ENCODE results near the gene TMEM144. TPM values are rescaled to one million over a fixed set of nuclear protein-coding genes. Genes with fewer than 3 reads are reported as not detected.

TMEM144 gene
- total and polyA plus RNA-seq, 5 donors = 6.9 to 18.3 (median 13.1) TPM

DNA sequence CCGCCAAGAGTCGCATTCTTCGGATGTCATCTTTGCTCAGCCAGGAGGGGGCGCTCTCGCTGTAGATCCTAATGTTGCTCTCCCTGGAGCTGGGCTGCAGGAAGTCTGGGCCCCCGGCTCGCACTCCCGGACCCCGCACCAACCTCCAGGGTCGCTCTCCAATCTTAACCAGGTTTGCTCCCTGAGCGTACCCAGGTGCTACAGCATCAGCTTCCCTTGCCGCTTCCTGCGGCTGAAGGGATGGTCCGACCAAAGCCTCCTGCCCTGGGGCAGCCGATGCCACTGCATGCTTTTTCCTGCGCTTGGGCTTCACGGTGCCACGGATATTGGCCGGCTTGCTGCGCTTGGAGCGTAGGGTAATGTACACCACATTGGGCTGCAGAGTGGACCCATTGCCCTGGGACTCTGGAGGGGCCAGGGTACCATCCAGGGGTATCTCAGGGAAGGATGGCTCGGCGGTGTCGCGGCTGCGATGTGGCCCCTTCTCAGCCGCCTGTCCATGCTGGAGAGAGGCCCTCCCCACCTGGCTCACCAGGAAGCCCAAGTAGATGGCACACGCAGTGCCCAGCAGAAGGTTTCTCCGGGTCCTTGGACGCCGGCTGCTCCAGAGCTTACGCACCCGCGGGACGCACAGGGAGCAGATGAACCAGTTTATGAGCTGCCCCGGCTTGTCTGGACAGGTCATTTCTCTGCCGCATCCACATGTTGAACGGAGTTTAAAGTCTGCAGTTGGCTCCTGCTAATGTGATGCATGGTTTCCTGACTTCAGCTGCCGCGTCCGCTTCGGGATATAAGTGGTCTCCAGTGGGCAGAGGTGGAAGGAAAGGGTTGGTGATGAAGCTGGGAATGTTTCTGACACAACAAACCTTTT is 39.4 kb upstream of the TMEM144 start:
- Histone ChIP-seq H3K27ac (ENCODE audit: low read length) (peak overlapping the region; percentile 80), H3K27me3 (ENCODE audit: control insufficient read depth, insufficient read depth) (no peaks in the 10 kb centered on the region), H3K9me3 (ENCODE audit: control insufficient read depth, low read length) (no peaks in the 10 kb centered on the region), H3K4me1 (ENCODE audit: control insufficient read depth, insufficient read depth, low read length) (peaks cover 3% of the 10 kb centered on the region), H3K4me3 (ENCODE audit: low read length) (peak overlapping the region; percentile 50)
- intact Hi-C loops (cut with DNase I) = loop anchor here (2.0 to 10.0 kb wide), 3 partner anchors 176 to 179 kb away; no protein-coding TSS in a partner anchor
- ATAC-seq (peak; percentile 54 to 62), DNase-seq (peak; percentile 75 to 91 (median 89))
- 24% methylated on average over 42 of the region's 42 CpGs for WGBS

DNA sequence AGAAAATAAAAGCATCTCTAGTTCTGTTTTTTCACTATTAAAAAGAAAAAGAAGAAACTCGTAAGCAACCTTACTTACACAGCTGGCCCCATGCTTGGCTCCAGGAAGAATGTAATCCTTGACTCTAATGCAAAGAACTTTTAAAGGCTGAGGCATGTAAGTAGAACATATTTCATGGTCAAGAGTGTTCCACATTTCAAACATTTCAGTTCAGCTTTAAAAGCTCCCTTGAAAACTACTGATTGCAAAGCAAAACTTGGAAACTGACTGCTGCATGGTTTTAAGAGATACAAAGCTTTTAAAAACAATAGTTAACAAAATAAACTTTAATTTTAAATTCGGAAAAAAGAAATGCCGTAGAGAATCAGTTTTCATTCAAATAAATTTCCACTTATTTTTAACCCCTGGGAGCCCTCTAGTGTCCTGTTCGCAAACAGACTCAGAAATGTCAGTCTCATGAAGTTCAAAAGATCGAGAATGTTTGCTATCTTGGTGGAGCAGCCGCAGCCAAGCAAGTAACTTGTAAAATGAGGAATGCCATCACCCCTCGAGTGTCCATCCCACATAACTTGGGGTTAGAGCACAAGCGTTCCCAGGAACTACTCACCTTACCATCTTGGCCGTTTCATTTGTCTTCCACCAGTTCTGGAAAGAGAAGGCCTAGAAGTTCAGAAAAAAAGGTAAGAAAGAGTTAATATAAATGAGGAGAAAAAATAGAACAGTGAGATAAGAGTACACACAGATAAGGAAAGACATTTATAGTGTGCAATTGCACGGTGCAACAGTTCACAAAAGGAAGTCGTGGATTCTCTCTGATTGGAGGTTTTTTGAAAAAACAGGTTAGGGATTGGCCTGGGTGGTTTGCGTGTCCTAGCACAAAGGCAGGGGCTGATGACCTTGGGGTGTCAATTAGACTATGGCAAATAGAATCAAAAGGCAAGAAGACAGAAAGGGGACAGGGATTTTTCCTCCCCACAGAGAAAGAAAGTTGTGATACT is 37.7 kb upstream of the TMEM144 start, which contains the start of gene GASK1B:
TSS of gene GASK1B (minus strand) at position 765 of the 998 bp plus-strand sequence. CDS start 1,650 bp downstream, outside the sequence.
- peak within 1 kb of the TSS; percentile 50 for H3K4me3 ChIP-seq (ENCODE audit: low read length)
- peak in 2 of 3 donors; percentile 24 to 63 for DNase-seq

DNA sequence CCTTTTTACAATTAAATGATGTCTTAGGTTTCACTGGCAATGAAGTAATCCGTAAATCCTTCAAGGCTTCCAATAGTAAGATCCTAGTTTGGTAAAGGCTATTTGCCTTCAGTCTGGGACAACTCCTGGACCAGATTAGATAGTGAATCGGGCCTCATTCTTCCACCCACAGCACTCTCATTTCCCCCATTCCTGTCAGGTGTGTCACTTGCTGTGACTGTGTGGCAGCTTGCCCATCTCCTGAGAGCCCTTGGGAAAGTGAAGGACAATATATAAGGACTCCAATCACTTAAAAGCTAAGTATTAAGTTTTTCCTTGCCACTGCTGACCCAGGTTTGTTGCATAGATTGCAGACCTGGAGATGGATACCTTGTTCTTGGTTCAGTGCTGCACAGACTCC is 34.2 kb upstream of the TMEM144 start:
- 46% methylated on average over 2 of the region's 2 CpGs for WGBS
- no peak for ATAC-seq
- H3K27me3 ChIP-seq (ENCODE audit: control insufficient read depth, insufficient read depth) = no peaks in the 10 kb centered on the region
- intact Hi-C loops (cut with DNase I) = loop anchor here in 1 of 4 donors (10.0 kb wide), 1 partner anchor 181 kb away; no protein-coding TSS in a partner anchor
- H3K9me3 ChIP-seq (ENCODE audit: control insufficient read depth, low read length) = no peaks in the 10 kb centered on the region
- no peak for DNase-seq
- no peaks in the 10 kb centered on the region for H3K4me1 ChIP-seq (ENCODE audit: control insufficient read depth, insufficient read depth, low read length)
- no peak overlapping the region for H3K4me3 ChIP-seq (ENCODE audit: low read length)
- no peak overlapping the region for H3K27ac ChIP-seq (ENCODE audit: low read length)

More for the DNA sequence above, 37.7 kb upstream of the TMEM144 start, which contains the start of gene GASK1B:
- Histone ChIP-seq H3K27ac (ENCODE audit: low read length) (peak within 1 kb of the TSS; percentile 98), H3K27me3 (ENCODE audit: control insufficient read depth, insufficient read depth) (no peaks in the 10 kb centered on the region), H3K9me3 (ENCODE audit: control insufficient read depth, low read length) (no peaks in the 10 kb centered on the region), H3K4me1 (ENCODE audit: control insufficient read depth, insufficient read depth, low read length) (peaks cover 3% of the 10 kb centered on the region)
- peak; percentile 74 to 77 for ATAC-seq
- intact Hi-C loops (cut with DNase I) = loop anchor here in 3 of 4 donors (5.0 to 10.0 kb wide), 2 partner anchors 178 to 180 kb away; no protein-coding TSS in a partner anchor
- WGBS = 2% methylated on average over 12 of the region's 12 CpGs

DNA sequence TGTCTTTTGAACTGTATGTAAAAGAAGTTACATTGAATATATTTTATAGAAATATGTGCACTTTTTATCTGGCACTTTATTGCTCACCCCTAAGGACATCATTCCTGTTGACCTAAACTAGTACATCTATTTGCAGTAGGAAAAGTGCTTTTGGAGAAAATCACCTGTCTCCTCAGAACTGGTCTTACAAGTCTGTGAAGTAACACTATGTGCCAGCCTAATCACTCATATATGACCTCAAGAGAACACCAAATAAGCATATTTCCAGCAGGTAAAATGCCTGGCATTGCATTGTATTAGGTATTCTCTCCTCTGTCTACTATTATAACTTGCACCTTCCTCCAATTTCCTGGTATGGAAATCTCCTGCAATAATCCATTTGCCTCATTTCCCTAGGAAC is 33.5 kb upstream of the TMEM144 start:
- H3K9me3 ChIP-seq (ENCODE audit: control insufficient read depth, low read length) = no peaks in the 10 kb centered on the region
- H3K4me3 ChIP-seq (ENCODE audit: low read length) = no peak overlapping the region
- H3K27ac ChIP-seq (ENCODE audit: low read length) = no peak overlapping the region
- ATAC-seq = no peak
- intact Hi-C loops (cut with DNase I) = loop anchor here in 1 of 4 donors (10.0 kb wide), 1 partner anchor 182 kb away; no protein-coding TSS in a partner anchor
- H3K27me3 ChIP-seq (ENCODE audit: control insufficient read depth, insufficient read depth) = no peaks in the 10 kb centered on the region
- H3K4me1 ChIP-seq (ENCODE audit: control insufficient read depth, insufficient read depth, low read length) = no peaks in the 10 kb centered on the region
- no peak for DNase-seq

GRCh38 chr4:158179465-158179864 is 30.8 kb upstream of the TMEM144 start:
- Histone ChIP-seq H3K27me3 (ENCODE audit: control insufficient read depth, insufficient read depth) (no peaks in the 10 kb centered on the region), H3K27ac (ENCODE audit: low read length) (no peak overlapping the region), H3K4me1 (ENCODE audit: control insufficient read depth, insufficient read depth, low read length) (no peaks in the 10 kb centered on the region), H3K4me3 (ENCODE audit: low read length) (no peak overlapping the region), H3K9me3 (ENCODE audit: control insufficient read depth, low read length) (no peaks in the 10 kb centered on the region)
- DNase-seq (no peak), ATAC-seq (no peak)
- 60% methylated on average over 3 of the region's 3 CpGs for WGBS
- intact Hi-C loops (cut with DNase I) = loop anchor here in 1 of 4 donors (10.0 kb wide), 1 partner anchor 185 kb away; no protein-coding TSS in a partner anchor

DNA sequence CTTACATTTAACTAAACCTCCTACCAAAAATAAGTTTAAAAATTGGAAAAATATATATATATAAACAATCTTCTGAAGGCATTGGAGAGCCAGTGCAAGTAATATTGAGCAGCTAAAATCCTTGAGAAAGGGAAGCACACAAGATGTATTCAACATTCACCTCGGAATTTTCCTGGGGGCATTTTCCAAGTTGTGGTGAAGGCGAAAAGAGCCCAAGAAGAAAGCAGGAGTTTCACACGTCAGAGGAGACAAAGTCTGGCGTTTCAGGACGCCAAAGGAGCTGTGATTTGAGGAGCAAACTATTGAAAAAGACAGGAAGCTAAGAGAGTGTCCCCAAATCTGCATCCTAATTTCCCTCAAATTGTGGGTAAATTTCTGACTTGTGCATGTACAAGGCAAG is 28.4 kb upstream of the TMEM144 start:
- Histone ChIP-seq H3K27ac (ENCODE audit: low read length) (no peak overlapping the region), H3K27me3 (ENCODE audit: control insufficient read depth, insufficient read depth) (no peaks in the 10 kb centered on the region), H3K9me3 (ENCODE audit: control insufficient read depth, low read length) (no peaks in the 10 kb centered on the region), H3K4me3 (ENCODE audit: low read length) (no peak overlapping the region), H3K4me1 (ENCODE audit: control insufficient read depth, insufficient read depth, low read length) (no peaks in the 10 kb centered on the region)
- whole genome bisulfite sequencing = 89% methylated on average over 5 of the region's 5 CpGs
- DNase-seq (no peak), ATAC-seq (no peak)
- intact Hi-C loops (cut with DNase I) = no loop called here

DNA sequence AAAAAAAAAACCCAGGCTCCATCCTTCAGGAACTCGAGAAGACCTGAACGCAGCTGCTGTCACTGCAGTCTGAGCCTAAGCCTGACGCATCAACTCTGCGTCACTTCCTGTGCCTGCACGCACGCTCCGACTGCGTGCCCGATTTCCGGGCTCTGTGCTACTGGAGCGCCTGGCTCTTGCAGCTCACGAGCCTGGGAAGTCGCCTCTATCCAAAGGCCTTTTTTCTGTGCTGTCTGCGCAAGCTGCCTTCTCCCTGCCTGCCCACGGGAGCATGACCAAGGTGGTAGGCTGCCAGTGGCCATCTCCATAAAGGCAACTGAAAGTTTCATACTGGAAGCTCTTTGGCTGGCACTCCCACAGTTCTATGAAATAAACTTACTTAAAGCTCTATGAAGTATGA is 27.6 kb upstream of the TMEM144 start:
- peak in 1 of 2 donors; percentile 62 for ATAC-seq

DNA sequence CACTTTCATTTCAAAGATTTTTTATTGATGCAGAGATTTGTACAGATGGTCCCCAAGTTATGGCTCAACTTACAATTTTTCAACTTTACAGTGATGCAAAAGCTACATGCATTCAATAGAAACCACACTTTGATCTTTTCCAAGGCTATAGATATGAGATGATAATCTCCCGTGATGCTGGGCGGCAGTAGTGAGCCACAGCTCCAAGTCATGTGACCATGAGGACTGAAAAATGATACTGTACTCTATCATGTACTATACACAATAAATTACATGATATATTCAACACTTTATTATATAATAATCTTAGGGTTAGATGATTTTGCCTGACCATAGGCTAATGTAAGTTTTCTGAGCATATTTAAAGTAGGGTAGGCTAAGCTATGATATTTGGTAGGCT is 23.5 kb upstream of the TMEM144 start:
- no peaks in the 10 kb centered on the region for H3K27me3 ChIP-seq (ENCODE audit: control insufficient read depth, insufficient read depth)
- ATAC-seq = no peak
- intact Hi-C loops (cut with DNase I) = no loop called here
- no peak overlapping the region for H3K27ac ChIP-seq (ENCODE audit: low read length)
- H3K4me3 ChIP-seq (ENCODE audit: low read length) = no peak overlapping the region
- H3K9me3 ChIP-seq (ENCODE audit: control insufficient read depth, low read length) = no peaks in the 10 kb centered on the region
- WGBS = 61% methylated on average over 2 of the region's 2 CpGs
- no peak for DNase-seq
- H3K4me1 ChIP-seq (ENCODE audit: control insufficient read depth, insufficient read depth, low read length) = no peaks in the 10 kb centered on the region

More for the DNA sequence above, 27.6 kb upstream of the TMEM144 start:
- H3K9me3 ChIP-seq (ENCODE audit: control insufficient read depth, low read length) = no peaks in the 10 kb centered on the region
- no peaks in the 10 kb centered on the region for H3K4me1 ChIP-seq (ENCODE audit: control insufficient read depth, insufficient read depth, low read length)
- 93% methylated on average over 15 of the region's 15 CpGs for WGBS
- intact Hi-C loops (cut with DNase I) = no loop called here
- H3K4me3 ChIP-seq (ENCODE audit: low read length) = no peak overlapping the region
- no peak overlapping the region for H3K27ac ChIP-seq (ENCODE audit: low read length)
- no peaks in the 10 kb centered on the region for H3K27me3 ChIP-seq (ENCODE audit: control insufficient read depth, insufficient read depth)
- DNase-seq = peak in 2 of 3 donors; percentile 40 to 55

- Histone ChIP-seq H3K27ac (ENCODE audit: low read length) (no peak overlapping the region), H3K27me3 (ENCODE audit: control insufficient read depth, insufficient read depth) (no peaks in the 10 kb centered on the region), H3K4me1 (ENCODE audit: control insufficient read depth, insufficient read depth, low read length) (no peaks in the 10 kb centered on the region), H3K9me3 (ENCODE audit: control insufficient read depth, low read length) (no peaks in the 10 kb centered on the region), H3K4me3 (ENCODE audit: low read length) (no peak overlapping the region)
- WGBS = 95% methylated on average over 1 of the region's 1 CpG
- ATAC-seq = no peak
- intact Hi-C loops (cut with DNase I) = no loop called here
- DNase-seq = no peak
Measured at GRCh38 chr4:158189422-158189821, 20.9 kb upstream of the TMEM144 start.

GRCh38 chr4:158190718-158191117 is 19.6 kb upstream of the TMEM144 start:
- intact Hi-C loops (cut with DNase I) = loop anchor here in 2 of 4 donors (5.0 to 10.0 kb wide), 2 partner anchors 62 to 64 kb away; no protein-coding TSS in a partner anchor
- Histone ChIP-seq H3K4me1 (ENCODE audit: control insufficient read depth, insufficient read depth, low read length) (no peaks in the 10 kb centered on the region), H3K4me3 (ENCODE audit: low read length) (no peak overlapping the region), H3K27ac (ENCODE audit: low read length) (no peak overlapping the region), H3K9me3 (ENCODE audit: control insufficient read depth, low read length) (no peaks in the 10 kb centered on the region), H3K27me3 (ENCODE audit: control insufficient read depth, insufficient read depth) (no peaks in the 10 kb centered on the region)
- no peak for DNase-seq
- ATAC-seq = no peak
- WGBS = 91% methylated on average over 2 of the region's 2 CpGs

Data from right cardiac atrium (tissue), 5 donors.